Brain pericyte (primary cell): Measurements from ENCODE around the gene TYW5.
"Not testable (repeated sequence)": the region's sequence is repeated elsewhere in the genome, so short reads cannot be mapped to it uniquely, and the experiment has no call there.

Experiments used
- DNase-seq: peaks from one replicate; pipeline ENCODE4 v3.0.0-alpha.2; 2012; ENCODE audit warnings: low read depth, low spot score

TYW5 gene

DNA sequence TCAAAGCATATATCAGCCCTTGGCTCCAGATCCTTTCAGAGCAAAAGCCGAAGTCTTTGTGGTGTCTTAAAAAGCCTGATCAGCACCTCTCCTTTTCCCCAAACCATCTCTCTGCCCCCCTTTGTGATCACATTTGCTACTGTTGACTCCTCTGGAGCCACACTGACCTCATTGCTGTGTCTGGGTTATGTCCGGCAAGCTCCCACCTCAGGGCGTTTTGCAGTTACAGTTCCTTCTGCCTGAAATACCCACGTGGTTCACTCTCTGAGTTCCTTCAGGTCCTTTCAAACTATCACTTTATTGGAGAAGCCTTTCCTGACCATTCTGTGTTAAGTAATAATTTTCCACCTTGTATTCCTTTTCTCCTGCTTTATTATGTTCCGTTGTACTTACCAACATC lies 32.4 kb downstream of the TYW5 start:
- DNase-seq: no peak

- DNase-seq: no peak
Measured at GRCh38 chr2:199916980-199917379, 38.3 kb downstream of the TYW5 start.

DNA sequence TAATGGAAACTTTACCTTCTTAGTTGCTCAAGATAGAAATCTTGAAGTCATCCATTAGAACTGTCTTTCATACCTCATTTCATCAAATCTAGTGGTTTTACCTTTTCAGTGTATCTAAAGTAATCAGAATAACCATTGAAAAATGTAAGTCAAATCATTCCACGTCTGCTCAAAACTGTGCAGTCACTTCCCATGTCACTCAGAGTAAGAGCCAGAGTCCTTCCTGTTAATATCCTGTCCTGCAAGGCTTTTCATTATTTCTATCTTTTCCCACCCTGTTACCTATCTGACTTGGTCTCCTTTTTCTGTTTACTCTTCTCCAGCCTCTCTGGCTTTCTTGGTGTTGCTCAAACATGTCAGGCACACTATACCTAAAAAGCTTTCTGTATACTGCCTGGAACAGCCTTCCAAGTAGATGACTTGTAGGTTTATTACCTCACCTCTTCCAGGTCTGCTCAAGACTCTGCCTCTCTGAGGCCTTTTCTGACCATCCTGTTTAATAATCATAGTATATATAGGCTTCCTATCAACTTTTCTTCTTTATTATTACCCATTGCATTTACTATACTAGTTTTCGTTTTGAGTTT lies 40.8 kb downstream of the TYW5 start:
- DNase-seq: no peak

GRCh38 chr2:199912553-199913114 lies 42.7 kb downstream of the TYW5 start:
- not testable (repeated sequence) for DNase-seq

GRCh38 chr2:199911877-199912161 lies 43.5 kb downstream of the TYW5 start:
- DNase-seq: no peak

GRCh38 chr2:199911052-199911876 lies 44.0 kb downstream of the TYW5 start, which contains the start of gene C2orf69:
C2orf69 (plus strand) TSS chr2:199911293; CDS start chr2:199911439, 146 bp downstream.
- DNase-seq: peak; percentile 90

GRCh38 chr2:199910338-199911051 lies 44.8 kb downstream of the TYW5 start:
- DNase-seq: no peak

- DNase-seq: no peak
Measured at GRCh38 chr2:199907008-199907714, 48.1 kb downstream of the TYW5 start.

DNA sequence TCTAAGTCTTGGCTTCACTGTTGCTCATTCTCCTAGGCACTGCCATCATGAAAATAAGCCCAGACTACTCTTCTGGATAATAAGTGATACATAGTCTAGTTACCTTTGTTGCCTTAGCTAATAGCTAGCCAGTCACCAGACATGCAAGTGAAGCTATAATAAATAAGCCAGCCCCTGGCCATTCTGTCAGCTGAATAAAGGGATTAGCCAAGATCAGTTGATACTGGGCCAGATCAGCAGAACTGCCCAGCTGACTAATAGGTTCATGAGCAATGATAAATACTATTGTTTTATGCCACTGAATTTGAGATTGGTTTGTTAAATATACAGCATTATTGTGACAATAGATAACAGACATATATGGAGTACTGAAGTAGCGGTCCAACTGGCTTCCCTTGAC lies 52.2 kb downstream of the TYW5 start:
- DNase-seq: no peak

DNA sequence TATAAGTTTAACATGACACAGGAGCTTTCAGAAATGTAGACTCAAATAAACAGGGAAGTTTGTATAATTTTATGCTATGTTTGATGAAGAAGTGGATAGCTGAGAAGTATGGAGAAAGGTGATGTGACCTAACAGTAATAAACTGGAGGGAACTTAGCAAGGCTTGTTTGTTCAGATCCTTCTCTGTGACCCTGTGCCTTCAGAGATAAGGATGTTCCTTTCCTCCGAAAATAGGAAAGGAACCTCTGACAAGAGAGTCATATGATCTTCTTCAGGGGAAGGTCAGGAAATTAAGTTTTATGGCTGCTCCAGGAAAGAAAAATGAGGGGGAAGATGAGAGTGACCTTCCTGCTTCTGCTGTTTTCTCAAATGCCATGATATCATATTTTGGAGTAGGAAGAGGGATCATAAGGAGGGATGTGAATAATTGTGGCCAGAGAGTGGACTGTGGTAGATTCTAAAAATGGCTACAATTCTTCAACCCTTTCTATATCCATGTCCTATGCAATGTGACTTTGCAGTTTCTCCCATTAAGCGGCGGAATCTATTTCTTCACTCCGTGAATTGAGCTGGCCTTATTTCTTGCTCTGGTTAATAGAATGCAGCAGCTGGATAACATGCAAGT lies 52.7 kb downstream of the TYW5 start:
- DNase-seq: no peak

- no peak for DNase-seq
Measured at GRCh38 chr2:199901942-199902341, 53.3 kb downstream of the TYW5 start.

GRCh38 chr2:199896617-199897016 lies 58.7 kb downstream of the TYW5 start:
- no peak for DNase-seq

- no peak for DNase-seq
Measured at GRCh38 chr2:199895406-199895805, 59.9 kb downstream of the TYW5 start.

DNA sequence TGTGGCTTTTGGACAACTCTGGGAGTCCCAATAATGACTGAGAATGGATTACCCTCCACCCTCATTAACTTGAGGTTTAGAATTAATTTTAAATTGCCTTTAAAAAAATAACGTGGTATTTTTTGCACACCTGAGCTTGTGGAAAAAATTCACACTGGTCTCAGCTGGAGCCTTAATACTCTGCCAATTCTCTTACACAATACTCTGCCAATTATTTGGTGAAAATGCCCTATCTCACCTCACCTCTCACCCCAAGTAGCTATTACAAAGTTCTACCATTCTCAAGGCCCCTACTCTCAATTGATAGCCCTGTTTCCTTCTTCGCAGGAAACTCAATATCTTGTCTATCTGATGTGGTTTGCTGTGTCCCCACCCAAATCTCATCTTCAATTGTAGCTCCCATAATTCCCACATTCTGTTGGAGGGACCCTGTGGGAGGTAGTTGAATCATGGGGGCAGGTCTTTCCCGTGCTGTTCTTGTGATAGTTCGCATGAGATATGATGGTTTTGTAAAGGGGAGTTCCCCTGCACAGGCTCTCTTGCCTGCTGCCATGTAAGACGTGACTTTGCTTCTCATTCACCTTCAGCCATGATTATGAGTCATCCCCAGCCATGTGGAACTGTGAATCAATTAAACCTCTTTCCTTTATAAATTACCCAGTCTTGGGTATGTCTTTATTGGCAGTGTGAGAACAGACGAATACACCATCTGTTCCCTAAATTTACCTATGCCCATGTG lies 71.6 kb downstream of the TYW5 start:
- no peak for DNase-seq

GRCh38 chr2:199882667-199883066 lies 72.6 kb downstream of the TYW5 start:
- no peak for DNase-seq
